ENCODE results near the gene LRRC25.

DNA sequence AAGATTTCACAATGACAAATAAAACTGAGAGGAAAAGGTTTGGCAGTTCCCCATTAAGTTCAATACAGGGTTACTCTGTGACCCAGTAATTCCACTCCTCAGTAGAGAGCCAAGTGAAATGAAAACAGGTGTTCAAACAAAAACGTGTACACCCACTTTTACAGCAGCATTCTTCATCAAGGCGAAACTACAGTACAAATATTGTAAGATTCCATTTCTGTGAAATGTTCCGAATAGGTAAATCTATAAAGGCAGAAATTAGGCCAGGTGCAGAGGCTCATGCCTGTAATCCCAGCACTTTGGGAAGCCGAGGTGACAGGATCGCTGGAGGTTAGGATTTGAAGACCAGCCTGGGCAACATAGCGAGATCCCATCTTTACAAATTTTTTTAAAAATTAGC, 20.4 kb downstream of the LRRC25 start:
- TF ChIP-seq, protein P1, sequence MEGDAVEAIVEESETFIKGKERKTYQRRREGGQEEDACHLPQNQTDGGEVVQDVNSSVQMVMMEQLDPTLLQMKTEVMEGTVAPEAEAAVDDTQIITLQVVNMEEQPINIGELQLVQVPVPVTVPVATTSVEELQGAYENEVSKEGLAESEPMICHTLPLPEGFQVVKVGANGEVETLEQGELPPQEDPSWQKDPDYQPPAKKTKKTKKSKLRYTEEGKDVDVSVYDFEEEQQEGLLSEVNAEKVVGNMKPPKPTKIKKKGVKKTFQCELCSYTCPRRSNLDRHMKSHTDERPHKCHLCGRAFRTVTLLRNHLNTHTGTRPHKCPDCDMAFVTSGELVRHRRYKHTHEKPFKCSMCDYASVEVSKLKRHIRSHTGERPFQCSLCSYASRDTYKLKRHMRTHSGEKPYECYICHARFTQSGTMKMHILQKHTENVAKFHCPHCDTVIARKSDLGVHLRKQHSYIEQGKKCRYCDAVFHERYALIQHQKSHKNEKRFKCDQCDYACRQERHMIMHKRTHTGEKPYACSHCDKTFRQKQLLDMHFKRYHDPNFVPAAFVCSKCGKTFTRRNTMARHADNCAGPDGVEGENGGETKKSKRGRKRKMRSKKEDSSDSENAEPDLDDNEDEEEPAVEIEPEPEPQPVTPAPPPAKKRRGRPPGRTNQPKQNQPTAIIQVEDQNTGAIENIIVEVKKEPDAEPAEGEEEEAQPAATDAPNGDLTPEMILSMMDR (IDR thresholded peaks at IDR 0.05; ENCODE audit: low read depth, low read length) = no peak
- TF ChIP-seq POLR2A (IDR thresholded peaks at IDR 0.05; ENCODE audit: extremely low read depth, insufficient read length) (no peak), MYC (IDR thresholded peaks at IDR 0.05; ENCODE audit: low read depth, low read length) (no peak)
- TF ChIP-seq, protein P2, sequence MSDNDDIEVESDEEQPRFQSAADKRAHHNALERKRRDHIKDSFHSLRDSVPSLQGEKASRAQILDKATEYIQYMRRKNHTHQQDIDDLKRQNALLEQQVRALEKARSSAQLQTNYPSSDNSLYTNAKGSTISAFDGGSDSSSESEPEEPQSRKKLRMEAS (IDR thresholded peaks at IDR 0.05; ENCODE audit: low read depth, low read length) = no peak
